ENCODE data around the gene METTL25. TPM values are rescaled to one million over a fixed set of nuclear protein-coding genes. Genes with fewer than 3 reads are reported as not detected.

The METTL25 gene
- total and polyA plus RNA-seq, 2 of the 8 experiments (the other 6 are each of a cell fraction or from before 2014, with no cell fraction given): 2.4 to 8.3 TPM

- no peak overlapping the region for H3K23ac ChIP-seq (ENCODE audit: insufficient read length)
- H2BK15ac ChIP-seq (ENCODE audit: low read length): no peak overlapping the region
- H3K4me2 ChIP-seq (ENCODE audit: insufficient read depth in 1 of 2, low read depth in 2 of 2, low read length in 2 of 2): no peak overlapping the region
- H3K36me3 ChIP-seq (ENCODE audit: control insufficient read depth in 2 of 4, insufficient read depth in 4 of 4, low read length in 3 of 4): no peaks in the 10 kb centered on the region
- no peak overlapping the region for H4K5ac ChIP-seq (ENCODE audit: insufficient read length, low read depth, low read length)
- H3K18ac ChIP-seq (ENCODE audit: extremely low read depth, low read length): no peak overlapping the region
- H3K56ac ChIP-seq (replicated peaks; ENCODE audit: insufficient read length, low read depth, low read length): no peak overlapping the region
- TF ChIP-seq E2F6 (IDR thresholded peaks at IDR 0.05) (no peak), TAF1 (IDR thresholded peaks at IDR 0.05; ENCODE audit: low read depth, low read length) (no peak), SRF (IDR thresholded peaks at IDR 0.05; ENCODE audit: low read depth, low read length) (no peak), POLR2AphosphoS5 (IDR thresholded peaks at IDR 0.05; ENCODE audit: low read depth, low read length) (no peak), TAF7 (optimal IDR thresholded peaks at IDR 0.05; ENCODE audit: borderline replicate concordance, low read depth, low read length) (no peak), HDAC6 (IDR thresholded peaks at IDR 0.05; ENCODE audit: low read depth, low read length) (no peak), SIX5 (IDR thresholded peaks at IDR 0.05; ENCODE audit: low read depth, low read length) (no peak), HDAC2 (IDR thresholded peaks at IDR 0.05; ENCODE audit: borderline replicate concordance in 1 of 2, low read depth in 2 of 2, low read length in 2 of 2) (no peak)
- H3K9ac ChIP-seq (replicated peaks in 1 of 4; ENCODE audit: extremely low read depth in 1 of 4, low read depth in 3 of 4, low read length in 3 of 4): no peak overlapping the region
- no peak overlapping the region for H2AFZ ChIP-seq (ENCODE audit: low read length)
- H3K27ac ChIP-seq (ENCODE audit: low read depth, low read length): no peak overlapping the region
- 89% methylated on average over 1 of the region's 1 CpG; no CpG with 5 or more reads in 1 of the 2 experiments for WGBS, 2 experiments (ENCODE audit: extremely low coverage in 1 of 2, insufficient coverage in 1 of 2, insufficient read length in 1 of 2, insufficient replicate concordance in 2 of 2, low coverage in 1 of 2, low lambda C conversion rate in 2 of 2, missing lambda C conversion rate in 1 of 2)
- H3K9me3 ChIP-seq (ENCODE audit: insufficient read depth in 2 of 2, low read depth in 1 of 2, low read length in 1 of 2): no peaks in the 10 kb centered on the region
- H4K20me1 ChIP-seq (replicated peaks in 1 of 2; ENCODE audit: control insufficient read depth in 1 of 2, insufficient read depth in 2 of 2, low read length in 2 of 2): no peaks in the 10 kb centered on the region
- H4K91ac ChIP-seq (replicated peaks; ENCODE audit: insufficient read length, low read length): no peak overlapping the region
- no peaks in the 10 kb centered on the region for H3K27me3 ChIP-seq (replicated peaks in 1 of 4; ENCODE audit: control insufficient read depth in 3 of 4, extremely low read depth in 1 of 4, insufficient read depth in 3 of 4, low read length in 3 of 4)
- no peak overlapping the region for H3K4me3 ChIP-seq (ENCODE audit: extremely low read depth in 1 of 4, insufficient read depth in 2 of 4, low read depth in 3 of 4, low read length in 4 of 4)
- no peak overlapping the region for H2BK5ac ChIP-seq (ENCODE audit: low read depth, low read length)
- H3K4me1 ChIP-seq (replicated peaks in 1 of 4; ENCODE audit: control insufficient read depth in 3 of 4, insufficient read depth in 4 of 4, low read length in 3 of 4): no peaks in the 10 kb centered on the region; a peak in 1 of 7 replicates
- CTCF ChIA-PET (ENCODE audit: partially characterized antibody): interaction anchor here (0.6 kb wide), 1 partner anchor 267 kb away, joined by 3 read pairs; no protein-coding TSS in a partner anchor
- H2BK12ac ChIP-seq (ENCODE audit: low read depth, low read length): no peak overlapping the region
- no peaks in the 10 kb centered on the region for H3K79me2 ChIP-seq (ENCODE audit: control insufficient read depth in 1 of 2, insufficient read depth in 2 of 2, low read length in 2 of 2)
- no peaks in the 10 kb centered on the region for H3K23me2 ChIP-seq (ENCODE audit: low read depth, low read length)
- no peak for FAIRE-seq
- no peaks in the 10 kb centered on the region for H3K79me1 ChIP-seq (ENCODE audit: low read depth, low read length)
- no peak overlapping the region for H3K14ac ChIP-seq (ENCODE audit: insufficient read length)
- H3K4ac ChIP-seq (replicated peaks; ENCODE audit: insufficient read length, low read depth, low read length): no peak overlapping the region
- no peak overlapping the region for H4K8ac ChIP-seq (ENCODE audit: extremely low read depth, insufficient read depth, low read length)
- no peak overlapping the region for H2AK5ac ChIP-seq (ENCODE audit: low read depth, low read length)
- POLR2A ChIA-PET (ENCODE audit: partially characterized antibody): interaction anchor here (0.6 kb wide), 1 partner anchor 1965 kb away, joined by 4 read pairs; no protein-coding TSS in a partner anchor
- H2BK20ac ChIP-seq (ENCODE audit: low read length): no peak overlapping the region
- DNase-seq (ENCODE audit: low read depth in 1 of 2, low spot score in 2 of 2): no peak
- H2BK120ac ChIP-seq (replicated peaks; ENCODE audit: low read depth, low read length): no peak overlapping the region
Measured at GRCh38 chr12:82479511-82479910, 121.2 kb downstream of the METTL25 start.
